Left renal pelvis (tissue), 4 donors: ENCODE measurements around the gene ARAP1. TPM values are rescaled to one million over a fixed set of nuclear protein-coding genes. Genes with fewer than 3 reads are reported as not detected.
A peak's percentile ranks its signal among the peaks of the same experiment; 100 is the strongest.

Experiments
- DNase-seq, 4 donors: peaks; one replicate each; pipeline ENCODE4 v3.0.0-alpha.2; 2013; ENCODE audit warnings: low read depth in 4 of 4, low spot score in 3 of 4
- polyA plus RNA-seq, 4 donors: library from polyadenylated mRNA; unstranded; fragments of 120-200 nt; gene quantifications; one replicate each; pipeline ENCODE4 v1.2.1, GENCODE V29; 2013; ENCODE audit not compliant: insufficient read length in 4 of 4

ARAP1 gene
- polyA plus RNA-seq, 4 donors: 68.3 to 108 (median 78.7) TPM

DNA sequence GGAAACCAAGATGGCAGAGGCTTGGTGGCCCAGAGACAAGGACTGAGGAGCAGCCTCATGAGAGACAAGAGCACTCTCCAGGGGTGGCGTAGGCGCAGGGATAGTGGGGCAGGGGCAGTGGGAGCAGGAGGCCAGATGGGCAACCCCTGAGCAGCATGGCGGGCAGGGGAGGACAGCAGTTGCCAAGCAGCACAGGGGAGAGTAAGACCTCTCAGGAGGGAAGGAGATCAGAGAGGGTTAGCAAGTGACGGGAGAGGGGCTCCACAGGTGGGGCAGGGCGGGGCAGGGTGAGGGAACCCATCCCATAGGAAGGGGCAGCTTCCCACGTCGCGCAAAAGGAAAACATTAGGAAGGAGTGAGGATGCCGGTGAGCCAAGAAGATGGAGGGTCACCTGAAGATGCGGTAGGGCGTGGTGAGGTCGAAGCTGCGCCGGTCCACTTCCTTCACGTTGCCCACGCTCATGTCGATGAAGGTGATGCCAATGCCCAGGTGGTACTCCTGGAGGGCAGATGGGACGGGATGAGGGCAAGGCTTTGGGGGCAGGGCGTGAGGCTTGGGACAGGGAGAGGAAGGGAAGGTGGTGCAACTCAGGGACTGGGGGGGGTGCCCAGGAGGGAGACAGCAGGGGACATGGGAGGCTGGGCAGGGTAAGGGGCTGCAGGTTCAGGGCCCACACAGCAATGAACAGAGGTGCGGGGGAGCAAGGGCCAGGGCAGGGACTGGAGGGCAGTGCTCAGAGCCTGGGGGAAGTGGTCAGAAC, 42.5 kb downstream of the ARAP1 start:
- DNase-seq: no peak

DNA sequence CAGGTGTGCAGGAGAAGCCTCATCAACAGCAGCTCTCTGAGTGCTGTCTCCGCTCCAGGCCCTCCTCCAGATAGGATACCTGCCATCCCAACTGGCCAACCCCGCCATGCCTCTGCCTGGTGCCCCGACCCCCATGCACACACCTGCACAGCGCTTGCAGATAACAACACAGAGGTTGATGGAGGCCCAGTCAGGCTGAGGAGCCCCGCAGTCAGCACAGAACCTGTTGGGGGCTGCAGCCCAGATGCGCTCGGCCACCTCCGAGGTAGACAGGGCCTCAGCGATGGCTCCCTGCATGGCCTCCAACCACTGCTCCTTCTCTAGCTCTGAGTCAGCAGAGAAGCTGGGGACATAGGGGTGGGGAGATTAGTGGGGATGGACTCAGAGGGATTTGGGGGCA, 45.2 kb downstream of the ARAP1 start:
- DNase-seq: no peak

DNA sequence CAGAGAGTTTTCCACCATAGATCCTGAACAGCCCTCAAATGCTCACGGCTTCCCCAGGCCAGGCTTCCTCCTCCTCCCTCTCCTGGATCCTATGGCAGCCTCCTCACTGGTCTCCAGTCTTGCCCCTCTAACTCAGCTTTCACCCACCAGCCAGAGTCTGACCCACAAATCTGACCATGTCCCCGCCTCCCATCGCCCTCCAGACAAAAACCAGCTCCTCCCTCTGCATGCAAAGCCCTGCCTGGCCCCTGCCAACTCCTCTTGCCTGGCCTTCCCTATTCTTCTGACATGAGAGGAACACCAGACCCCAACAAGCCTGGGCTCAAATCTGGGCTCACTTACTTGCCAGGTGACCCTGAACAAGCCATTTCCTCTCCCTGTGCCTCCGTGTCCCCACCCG, 45.6 kb downstream of the ARAP1 start:
- DNase-seq: no peak

DNA sequence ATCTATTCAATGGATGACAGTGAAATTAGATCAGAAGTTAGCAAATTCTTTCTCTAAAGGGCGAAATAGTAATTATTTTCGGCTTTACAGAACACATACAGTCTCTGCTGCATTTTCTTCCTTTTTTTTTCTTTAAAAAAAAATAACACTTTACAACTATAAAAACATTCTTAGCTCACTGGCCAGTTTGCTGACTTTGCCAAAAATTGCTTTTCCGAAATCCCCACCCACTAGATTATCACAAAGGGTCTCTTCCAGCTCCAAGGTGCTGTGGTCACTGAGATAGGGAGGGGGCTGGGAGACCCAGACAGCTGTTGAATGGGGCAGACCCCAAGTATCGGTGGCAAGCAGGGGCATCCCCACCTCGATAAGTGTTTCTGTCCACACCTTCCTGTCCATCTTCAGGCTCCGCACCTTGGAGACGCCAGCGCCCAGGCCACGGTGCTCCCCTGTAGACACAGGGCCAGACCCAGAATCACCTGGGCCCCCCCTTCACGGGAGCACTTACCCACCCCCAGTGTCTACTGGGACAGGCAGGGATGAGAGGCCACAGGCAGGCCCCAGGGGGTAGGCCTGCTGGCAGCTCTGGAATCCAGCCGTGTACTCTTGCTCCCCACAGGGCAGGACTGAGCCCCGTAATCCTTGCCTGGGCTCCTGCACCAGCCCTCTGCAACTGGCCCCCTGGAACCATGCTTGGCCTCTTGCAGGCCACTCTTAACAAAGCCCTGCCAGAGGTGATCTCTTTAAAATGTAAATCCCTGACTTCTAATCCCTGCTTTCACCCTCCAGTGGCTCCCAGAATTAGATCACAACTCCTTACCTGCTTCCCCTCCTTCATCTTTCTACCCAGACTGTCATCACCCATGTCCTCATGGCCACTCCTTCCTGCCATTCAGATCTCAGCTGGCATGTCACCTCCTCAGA, 46.5 kb downstream of the ARAP1 start:
- no peak for DNase-seq

DNA sequence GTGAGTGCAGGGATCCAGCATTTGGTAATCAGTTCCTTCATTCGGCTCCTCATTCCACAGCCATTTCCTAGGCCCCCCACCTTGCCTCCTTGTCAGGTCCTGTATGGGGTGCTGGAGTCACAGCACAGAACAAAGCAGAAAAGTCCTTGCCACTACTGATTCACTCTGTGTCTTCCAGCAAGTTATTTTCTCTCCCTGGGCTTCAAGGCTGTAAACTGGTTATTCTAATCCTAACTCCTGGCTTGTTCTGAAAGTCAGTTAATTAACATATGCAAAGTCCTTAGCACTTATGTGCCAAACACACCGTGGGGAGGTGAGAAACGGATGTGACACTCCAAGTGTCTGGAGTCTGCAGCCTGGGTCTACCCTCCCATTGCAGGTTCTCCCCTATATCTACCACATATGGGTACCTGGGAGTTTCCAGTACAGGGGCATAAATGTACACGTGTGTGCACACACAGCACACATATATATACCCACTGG, 47.4 kb downstream of the ARAP1 start:
- no peak for DNase-seq

DNA sequence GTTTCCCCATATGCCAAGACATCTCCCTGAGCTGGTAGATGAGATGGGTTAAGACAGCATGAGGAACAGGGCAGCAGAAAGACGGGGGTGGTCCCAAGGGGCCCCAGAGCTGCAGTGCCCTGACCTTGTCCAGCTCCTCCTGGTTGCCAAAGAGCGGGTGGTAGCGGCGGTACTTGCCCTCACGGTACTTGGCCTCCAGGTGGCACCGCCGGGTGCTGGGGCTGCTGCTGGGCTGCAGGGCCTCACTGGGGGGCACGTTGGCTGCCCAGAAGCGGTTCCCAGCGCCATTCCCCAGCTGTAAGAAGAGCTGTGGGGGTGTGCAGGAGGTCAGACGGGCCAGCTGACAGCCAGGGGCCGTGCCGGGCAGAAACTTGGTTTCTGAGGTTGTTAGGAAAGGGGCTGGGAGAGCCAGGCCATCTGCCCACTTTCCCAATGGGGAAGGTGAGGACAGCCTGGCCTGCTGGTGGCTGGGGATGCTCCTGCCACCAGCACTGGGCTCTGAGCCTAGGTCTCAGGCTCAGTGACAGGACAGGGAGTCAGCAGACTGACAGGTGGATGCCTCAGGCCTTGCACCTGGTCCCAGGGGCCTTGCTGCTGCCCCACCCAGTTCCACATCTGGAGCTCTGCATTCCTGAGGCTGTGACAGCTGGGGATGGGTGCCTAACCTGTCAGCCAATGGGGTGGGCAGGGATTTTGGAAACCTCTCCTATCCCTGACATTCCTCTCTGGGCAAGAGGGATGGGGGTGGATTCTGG, 48.0 kb downstream of the ARAP1 start:
- DNase-seq: no peak

DNA sequence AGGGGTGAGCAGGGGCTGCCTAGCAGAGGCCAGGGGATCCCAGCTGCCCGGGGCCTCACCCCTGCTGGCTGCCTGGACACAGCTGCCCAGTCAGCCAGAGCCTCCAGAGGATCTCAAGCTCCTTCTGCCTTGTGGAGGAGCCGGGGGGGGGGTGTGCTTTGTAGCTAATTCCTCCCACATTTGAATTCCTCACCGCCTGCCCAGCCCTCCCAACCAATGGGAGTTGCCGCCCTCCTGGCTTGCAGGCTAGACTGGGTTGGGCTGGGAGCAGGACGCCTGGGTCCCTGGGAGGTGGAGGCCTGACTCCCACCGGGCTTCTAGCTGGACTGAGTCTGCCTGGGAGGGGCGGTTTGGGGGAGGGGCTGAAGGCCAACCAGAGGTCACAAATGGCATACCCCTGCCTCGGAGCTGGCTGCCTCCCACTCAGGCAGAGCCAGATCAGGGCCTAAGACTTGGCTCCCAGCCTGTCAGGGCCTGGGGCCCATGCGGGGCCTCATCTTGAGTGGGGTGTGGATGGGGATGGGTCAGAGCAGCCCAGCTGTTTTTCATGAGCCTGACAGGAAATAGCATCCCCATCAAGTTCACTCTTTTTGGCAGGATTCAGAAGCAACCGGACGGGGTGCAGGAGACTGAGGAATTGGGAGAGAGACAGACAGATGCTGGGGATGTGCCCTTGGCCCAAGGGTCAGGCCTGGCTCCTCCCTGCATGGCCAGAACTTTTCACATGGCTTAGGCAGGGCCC, 48.8 kb downstream of the ARAP1 start:
- DNase-seq: peak; percentile 65 to 75 (median 66)

DNA sequence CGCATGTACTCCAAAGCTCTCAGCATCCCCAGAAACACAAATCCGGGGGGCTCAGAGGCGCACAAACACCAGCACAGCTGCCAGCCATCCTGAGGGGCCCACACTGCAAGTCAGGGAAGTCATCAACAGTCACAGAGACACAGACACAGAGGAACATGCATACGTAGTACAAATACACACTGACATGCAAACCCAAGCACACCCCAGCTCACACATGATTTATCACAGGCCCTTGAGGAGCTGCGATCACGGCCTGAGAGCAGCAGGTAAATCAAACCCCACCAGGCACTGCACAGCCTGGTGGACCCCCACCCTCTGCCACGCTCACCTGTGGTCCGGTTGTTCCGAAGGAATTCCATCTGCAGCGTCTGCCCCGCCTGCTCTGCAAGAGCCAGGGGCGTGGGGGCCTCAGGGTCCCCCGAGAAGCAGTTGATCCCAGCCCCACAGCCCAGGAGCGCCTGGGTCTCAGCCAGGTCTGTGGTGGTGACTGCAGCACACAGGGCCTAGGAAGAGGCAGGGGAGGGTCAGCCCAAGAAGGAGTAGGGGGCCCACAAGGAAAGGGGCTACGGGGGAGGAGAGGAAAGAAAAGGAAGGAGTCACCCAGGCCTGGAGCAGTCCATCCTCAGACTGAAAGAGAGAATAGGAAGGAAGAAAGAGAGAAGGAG, 49.5 kb downstream of the ARAP1 start:
- no peak for DNase-seq

DNA sequence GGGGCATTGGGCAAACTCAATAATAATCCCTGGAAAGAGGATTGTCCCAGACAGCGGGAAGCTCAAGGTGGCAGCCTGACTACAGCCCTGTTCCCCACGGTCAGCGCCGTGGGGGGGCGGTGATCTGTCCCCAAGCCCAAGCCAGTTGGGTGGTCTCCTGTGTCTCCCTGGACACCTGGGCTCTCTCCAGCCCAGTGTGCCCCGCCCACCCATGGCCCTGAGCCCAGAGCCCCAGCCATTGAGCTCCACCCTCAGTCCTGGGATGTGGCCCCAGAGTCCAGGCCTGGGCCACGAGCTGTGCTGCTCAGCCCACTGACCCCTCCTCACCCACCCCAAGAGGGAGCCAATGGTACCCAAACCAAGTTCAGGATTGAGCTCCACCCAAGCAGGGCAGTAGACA, 50.1 kb downstream of the ARAP1 start:
- no peak for DNase-seq

DNA sequence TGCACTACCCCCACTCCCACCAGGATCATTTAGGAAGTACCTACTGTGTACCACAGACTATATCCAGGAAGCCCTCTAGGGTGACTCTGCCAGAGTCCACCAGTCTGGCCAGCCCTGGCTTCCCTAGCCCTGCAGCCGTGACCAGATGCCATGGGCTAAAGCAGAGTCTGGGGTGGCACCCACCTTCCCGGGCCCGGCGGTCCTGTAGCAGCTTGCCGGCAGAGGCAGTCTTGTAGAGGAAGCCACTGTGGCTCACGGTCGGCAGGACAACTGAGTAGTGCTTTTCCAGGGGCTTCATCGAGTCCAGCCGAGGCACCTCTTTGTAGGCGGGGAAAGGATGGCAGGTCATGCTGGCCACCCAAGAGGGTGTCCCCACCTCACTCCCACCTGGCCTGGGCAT, 50.7 kb downstream of the ARAP1 start:
- no peak for DNase-seq

DNA sequence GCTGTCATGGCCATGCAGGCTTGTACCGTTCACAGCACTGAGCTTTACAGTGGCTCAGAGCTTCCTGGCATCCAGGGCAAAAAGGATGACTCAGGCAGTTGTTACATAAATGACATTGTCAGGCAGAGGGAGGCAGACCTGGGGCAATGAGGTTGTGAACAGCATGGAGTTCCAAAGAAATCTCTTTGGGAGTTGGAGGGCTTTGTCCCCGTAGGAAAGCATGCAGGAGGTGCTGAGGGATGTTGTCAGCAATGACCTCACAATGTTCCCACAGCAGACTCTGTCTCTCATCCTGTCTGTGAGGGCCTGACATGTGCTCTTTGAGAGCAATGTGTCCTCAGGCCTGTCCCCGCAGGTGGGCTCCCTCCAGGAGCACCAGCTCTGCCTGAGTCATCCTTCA, 52.1 kb downstream of the ARAP1 start:
- DNase-seq: no peak

DNA sequence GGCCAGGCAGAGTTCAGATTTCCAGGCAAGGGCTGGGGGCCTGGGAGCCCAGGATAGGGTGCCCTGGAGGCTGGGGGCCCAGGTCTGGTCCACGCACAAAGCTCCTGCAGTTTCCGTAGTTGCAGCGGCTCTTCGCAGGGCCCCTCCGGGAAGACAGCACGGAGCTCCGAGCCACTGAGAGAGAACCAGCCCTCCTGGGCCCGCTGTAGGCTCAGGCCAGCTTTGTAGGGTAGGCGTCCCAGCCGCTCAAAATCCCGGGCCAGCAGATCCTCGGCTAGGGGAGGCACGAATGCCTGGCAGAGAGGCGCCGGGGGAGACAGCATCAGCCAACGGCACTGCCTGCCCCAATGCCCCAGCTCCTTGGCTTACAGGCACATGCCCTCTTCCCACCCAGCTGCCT, 54.4 kb downstream of the ARAP1 start:
- no peak for DNase-seq

DNA sequence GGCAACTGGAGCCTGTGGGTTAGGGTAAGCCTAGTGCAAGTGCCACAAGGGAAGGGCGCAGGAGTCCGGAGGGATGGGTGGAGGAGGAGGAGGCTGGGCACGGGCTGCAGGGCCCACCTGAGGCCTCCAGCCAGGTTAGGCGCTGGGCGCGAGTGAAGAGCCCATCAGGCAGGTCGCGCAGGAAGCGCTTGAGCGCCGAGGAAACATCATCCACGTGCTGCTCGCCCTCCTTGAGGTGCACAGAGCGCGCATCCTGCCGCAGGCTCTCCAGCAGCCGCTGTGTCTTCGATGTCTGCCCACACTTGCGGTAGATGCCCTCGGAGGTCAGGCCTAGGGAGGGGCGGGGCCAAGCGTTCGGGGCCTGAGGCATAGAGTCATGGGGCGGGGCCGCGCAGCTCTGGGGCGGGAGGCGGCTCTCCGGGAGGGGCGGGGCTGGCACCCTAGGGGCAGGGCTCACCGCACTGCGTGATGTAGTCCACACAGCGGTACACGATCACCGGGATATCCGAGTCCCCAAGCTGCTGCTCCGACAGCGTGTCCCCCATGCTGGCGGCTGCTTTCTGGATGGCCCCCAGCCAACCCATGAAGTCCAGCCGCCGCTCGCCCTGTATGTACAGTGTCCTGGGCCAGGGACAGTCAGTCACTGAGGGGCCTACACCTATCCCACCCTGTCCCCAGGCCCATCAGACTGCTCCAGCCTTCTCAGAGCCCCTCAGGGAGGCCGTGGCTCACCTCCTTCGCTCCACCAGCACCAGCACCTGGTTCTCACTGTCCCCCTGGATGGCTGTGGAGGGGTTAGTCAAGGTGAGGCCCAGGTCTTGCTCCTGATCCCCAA, 55.1 kb downstream of the ARAP1 start:
- DNase-seq: no peak

DNA sequence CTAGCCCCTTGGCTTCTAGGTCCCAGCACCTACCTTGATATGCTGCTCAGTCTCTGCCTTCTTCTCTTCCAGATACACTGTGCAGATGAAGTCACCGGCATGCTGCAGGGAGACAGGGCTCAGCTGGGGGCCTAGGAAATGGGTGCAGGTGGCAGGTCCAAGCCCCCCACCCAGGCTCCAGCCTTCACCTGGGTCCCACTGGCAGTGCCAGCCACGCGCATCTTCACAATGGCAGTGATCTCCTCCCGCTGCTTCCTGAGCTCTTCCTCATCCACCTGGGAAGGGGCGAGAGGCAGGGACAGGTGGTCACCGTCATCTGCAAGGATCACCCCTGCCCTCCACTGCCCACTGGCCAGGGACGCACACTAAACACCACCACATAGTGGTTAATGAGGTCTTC, 56.9 kb downstream of the ARAP1 start:
- no peak for DNase-seq

DNA sequence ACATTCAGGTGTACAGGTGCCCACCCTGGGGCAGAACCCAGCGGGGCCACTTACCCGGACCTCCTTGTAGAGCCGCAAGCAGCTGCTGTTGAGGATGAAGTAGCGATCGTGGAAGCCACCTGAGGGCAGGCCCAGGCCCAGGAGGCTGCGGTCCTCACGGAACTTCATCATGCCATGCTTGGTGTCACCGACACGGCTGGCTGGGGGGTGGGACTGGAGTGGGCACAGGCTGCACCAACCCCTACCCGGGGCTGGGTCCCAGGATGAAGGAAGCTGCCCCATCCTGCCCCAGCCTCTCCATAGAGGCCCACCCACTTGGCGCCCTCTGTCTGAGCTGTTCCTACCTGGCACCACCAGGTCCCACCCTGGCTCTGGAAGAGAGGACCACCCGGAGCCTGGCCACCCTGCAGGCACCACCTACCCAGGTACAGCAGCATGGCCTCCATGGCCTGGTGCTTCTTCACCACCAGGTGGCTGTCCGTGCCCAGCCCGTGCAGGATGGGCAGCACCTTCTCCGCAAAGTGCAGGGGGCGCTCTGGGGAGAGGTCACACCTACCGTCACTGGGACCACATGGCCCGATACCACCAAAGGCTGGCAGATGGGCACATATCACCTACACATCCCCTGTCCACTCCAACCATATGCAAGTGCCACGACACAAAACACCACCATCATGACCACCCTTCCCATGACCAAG, 58.8 kb downstream of the ARAP1 start:
- DNase-seq: no peak

DNA sequence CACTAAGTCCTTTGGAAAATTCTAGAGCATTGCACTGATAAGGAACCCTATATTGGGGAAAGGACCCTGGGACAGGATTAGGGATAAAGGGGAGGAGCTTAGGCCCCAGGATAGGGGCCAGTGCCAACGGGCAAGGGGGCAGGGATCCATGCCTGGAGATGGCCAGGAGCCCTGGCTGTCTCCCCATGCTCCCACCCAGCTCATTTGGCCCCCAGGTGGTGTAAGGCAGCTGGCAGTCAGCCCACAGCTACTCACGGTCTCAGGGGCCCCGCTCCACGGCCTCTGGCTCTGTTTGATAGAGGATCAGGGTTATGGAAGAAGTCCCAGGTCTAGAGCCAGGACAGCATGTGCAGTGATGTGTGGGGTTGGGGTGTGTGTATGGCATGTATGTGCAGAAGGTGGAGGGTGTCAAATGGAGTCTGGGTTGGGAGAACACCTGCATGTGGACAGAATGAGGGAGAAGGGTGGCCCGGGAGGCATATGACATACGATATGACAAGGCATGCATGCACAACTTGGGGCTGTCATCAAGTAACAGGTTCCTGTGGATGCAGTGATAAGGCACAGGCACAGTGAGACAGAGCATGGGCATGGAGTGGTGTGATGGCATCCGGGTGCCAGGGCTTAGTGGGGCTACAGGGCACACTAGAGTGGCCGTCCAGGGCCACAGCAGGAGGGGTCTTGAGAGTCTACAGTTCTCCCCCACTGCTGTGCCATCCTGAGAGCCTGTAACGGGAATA, 59.5 kb downstream of the ARAP1 start:
- DNase-seq: no peak

DNA sequence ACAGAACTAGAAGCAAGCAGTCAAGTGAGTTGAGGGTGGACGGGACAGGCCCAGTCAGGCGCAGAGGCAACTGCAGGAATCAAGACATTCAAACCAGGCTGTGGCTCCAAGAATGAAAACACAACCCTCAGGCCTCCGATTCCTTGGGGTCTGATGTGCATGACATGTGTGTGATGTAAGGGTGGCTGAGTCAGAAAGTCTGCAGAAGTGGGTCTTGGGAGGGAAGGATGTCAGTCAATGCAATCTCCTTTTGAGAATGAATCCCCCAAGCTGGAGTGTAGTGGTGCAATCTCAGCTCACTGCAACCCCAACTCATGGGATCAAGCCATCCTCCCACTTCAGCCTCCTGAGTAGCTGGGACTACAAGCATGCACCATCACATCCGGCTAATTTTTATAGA, 62.0 kb downstream of the ARAP1 start:
- DNase-seq: no peak

DNA sequence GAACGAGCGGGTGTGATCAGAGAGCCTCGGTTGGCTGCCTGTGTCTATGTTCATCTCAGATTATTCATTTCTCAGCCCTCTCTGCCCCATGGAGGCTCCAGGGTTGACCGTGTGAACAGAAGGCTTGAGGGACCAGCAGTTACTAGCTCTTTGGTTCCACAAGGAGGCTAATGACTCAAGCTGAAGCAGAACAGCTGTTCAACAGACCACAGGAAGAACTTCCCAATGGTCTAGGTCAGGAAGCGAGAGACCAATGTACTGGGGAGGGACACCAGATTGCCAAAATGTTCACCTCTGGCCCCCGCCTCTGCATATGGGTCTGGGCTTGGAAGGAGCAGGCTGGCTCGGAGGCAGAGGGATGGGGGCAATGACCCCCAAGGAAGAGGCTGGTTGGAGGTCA, 63.3 kb downstream of the ARAP1 start:
- DNase-seq: no peak
